ENCODE data around the gene EDC4. TPM values are rescaled to one million over a fixed set of nuclear protein-coding genes. Genes with fewer than 3 reads are reported as not detected.
"Not testable (repeated sequence)": the region's sequence is repeated elsewhere in the genome, so short reads cannot be mapped to it uniquely, and the experiment has no call there.

Gene EDC4
- total RNA-seq, 1 donor from 2014 or later, result 81.1 TPM

DNA sequence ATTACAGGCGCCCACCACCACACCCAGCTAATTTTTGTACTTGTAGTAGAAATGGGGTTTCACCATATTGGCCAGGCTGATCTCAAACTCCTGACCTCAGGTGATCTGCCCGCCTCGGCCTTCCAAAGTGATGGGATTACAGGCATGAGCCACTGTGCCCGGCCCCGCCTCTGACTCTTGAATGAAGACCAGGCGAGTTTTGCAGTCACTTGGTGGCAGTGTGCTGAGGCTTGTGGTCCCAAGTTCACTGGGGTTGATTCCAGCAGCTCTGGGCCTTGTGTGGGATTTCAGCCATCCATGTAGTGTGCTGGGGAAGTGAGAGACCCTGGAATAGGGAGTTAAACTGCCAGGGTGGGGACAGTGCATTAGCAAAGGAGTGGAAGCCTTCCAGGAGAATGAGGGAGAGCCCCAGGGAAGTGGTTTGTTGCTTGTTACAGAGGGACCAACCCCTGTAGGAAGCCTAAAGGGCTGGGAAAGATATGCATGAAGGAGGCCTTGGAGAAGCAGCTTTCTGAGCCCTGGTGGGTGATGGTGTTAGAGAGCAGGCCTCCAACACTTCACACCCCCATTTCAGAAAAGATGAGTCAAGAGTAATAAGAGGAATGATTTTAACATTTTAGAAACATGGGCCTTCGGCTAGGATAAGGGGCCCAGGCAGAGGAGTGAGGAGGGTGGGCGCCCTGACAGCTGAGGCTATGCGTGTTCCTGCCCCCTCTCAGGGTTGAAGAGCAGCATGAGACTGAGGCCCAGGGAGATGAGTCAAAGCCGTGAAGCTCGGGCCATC, 34.7 kb downstream of the EDC4 start:
- TF ChIP-seq, protein P1, sequence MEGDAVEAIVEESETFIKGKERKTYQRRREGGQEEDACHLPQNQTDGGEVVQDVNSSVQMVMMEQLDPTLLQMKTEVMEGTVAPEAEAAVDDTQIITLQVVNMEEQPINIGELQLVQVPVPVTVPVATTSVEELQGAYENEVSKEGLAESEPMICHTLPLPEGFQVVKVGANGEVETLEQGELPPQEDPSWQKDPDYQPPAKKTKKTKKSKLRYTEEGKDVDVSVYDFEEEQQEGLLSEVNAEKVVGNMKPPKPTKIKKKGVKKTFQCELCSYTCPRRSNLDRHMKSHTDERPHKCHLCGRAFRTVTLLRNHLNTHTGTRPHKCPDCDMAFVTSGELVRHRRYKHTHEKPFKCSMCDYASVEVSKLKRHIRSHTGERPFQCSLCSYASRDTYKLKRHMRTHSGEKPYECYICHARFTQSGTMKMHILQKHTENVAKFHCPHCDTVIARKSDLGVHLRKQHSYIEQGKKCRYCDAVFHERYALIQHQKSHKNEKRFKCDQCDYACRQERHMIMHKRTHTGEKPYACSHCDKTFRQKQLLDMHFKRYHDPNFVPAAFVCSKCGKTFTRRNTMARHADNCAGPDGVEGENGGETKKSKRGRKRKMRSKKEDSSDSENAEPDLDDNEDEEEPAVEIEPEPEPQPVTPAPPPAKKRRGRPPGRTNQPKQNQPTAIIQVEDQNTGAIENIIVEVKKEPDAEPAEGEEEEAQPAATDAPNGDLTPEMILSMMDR (conservative IDR thresholded peaks at IDR 0.05), result no peak
- no peak for DNase-seq (ENCODE audit: extremely low spot score, unreplicated experiment)
- no peak overlapping the region for H3K27ac Mint-ChIP-seq
- H3K9me3 Mint-ChIP-seq, result no peaks in the 10 kb centered on the region
- H3K4me3 Mint-ChIP-seq, result no peak overlapping the region
- no peaks in the 10 kb centered on the region for H3K4me1 Mint-ChIP-seq (ENCODE audit: unreplicated experiment)
- peaks cover 4% of the 10 kb centered on the region for H3K36me3 Mint-ChIP-seq
- no peaks in the 10 kb centered on the region for H3K27me3 Mint-ChIP-seq

DNA sequence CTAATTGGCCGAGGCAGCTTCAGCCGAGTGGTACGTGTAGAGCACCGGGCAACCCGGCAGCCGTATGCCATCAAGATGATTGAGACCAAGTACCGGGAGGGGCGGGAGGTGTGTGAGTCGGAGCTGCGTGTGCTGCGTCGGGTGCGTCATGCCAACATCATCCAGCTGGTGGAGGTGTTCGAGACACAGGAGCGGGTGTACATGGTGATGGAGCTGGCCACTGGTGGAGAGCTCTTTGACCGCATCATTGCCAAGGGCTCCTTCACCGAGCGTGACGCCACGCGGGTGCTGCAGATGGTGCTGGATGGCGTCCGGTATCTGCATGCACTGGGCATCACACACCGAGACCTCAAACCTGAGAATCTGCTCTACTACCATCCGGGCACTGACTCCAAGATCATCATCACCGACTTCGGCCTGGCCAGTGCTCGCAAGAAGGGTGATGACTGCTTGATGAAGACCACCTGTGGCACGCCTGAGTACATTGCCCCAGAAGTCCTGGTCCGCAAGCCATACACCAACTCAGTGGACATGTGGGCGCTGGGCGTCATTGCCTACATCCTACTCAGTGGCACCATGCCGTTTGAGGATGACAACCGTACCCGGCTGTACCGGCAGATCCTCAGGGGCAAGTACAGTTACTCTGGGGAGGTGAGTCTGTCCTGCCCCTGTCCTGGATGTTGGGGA, 36.3 kb downstream of the EDC4 start:
- Mint-ChIP-seq H3K4me3 (no peak overlapping the region), H3K9me3 (no peaks in the 10 kb centered on the region), H3K4me1 (ENCODE audit: unreplicated experiment) (no peaks in the 10 kb centered on the region), H3K27me3 (no peaks in the 10 kb centered on the region), H3K27ac (no peak overlapping the region), H3K36me3 (peaks cover 8% of the 10 kb centered on the region)
- no peak for DNase-seq (ENCODE audit: extremely low spot score, unreplicated experiment)
- TF ChIP-seq, protein P1 (conservative IDR thresholded peaks at IDR 0.05), result no peak

DNA sequence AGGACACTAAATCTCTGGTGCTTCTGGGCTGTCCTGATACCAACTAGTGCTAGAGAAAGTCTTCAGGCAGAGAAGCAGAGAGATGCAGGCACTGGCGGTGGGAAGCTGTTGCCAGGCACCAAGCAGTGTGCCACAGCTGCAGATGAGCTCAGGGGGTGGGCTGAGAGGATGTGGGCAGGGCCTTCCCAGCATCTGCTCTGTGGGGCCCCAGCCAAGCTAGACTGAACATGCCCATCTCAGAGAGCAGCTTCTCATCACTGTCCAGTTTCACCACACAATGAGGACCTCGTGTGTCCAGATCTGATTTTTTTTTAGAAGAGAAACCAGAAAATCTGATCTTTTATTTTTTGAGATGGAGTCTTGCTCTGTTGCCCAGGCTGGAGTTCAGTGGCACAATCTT, 37.3 kb downstream of the EDC4 start:
- Mint-ChIP-seq H3K27ac (no peak overlapping the region), H3K4me1 (ENCODE audit: unreplicated experiment) (no peaks in the 10 kb centered on the region), H3K27me3 (no peaks in the 10 kb centered on the region), H3K4me3 (no peak overlapping the region), H3K36me3 (peaks cover 6% of the 10 kb centered on the region), H3K9me3 (no peaks in the 10 kb centered on the region)
- DNase-seq (ENCODE audit: extremely low spot score, unreplicated experiment), result no peak
- TF ChIP-seq, protein P1 (conservative IDR thresholded peaks at IDR 0.05), result no peak

DNA sequence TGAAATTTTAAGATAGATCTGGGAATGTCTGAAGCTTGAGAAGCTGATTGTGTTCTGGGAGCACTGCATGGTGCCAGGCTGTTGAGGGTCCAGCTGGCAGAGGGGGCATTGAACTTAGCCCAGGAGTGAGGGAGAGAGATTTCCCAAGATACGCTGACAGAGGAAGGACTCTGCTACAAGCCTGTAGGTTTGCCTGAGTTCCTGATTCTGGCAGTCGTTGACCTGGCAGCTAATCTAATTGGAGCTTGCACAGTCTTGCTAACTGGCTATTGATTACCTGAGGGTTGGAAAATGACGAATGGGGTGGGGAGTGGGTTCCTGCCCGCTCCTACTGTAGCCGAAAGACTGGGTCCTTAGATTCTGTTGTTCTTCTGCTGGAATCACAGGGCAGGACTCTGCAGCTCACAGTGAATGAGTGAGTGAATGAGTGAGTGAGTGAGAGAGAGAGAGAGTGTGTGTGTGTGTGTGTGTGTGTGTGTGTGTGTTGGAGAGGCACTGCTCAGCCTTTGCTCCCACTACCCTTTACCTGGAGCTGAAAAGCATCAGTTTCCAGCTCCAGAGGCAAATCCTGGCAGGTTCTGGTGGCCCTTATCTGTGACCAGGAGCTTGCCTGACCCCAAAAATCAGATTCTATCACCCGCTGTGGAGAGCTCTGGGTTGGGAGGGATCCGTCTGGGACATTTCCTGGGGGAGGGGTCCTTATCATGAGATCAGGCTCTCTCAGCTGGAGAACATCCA, 42.1 kb downstream of the EDC4 start:
- Mint-ChIP-seq H3K27ac (peak overlapping the region; percentile 52), H3K36me3 (peaks cover 4% of the 10 kb centered on the region), H3K4me1 (ENCODE audit: unreplicated experiment) (peaks cover 4% of the 10 kb centered on the region), H3K27me3 (no peaks in the 10 kb centered on the region), H3K9me3 (no peaks in the 10 kb centered on the region), H3K4me3 (no peak overlapping the region)
- DNase-seq (ENCODE audit: extremely low spot score, unreplicated experiment), result no peak
- TF ChIP-seq, protein P1 (conservative IDR thresholded peaks at IDR 0.05), result no peak

DNA sequence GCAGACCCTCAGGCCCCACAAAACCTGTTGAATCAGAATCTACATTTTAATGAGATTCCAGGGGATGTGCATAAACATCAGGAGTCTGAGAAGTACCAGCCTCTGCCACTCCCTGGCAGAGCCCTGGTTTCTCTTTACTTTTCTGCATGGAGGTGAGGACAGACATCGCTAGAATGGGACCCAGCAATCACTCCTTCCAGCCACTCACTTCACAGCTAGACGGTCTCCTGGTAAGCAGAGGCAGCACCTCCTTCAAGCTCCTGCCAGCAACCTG, 42.6 kb downstream of the EDC4 start:
- not testable (repeated sequence) for H3K9me3 Mint-ChIP-seq; H3K4me1 Mint-ChIP-seq (ENCODE audit: unreplicated experiment); H3K36me3 Mint-ChIP-seq; DNase-seq (ENCODE audit: extremely low spot score, unreplicated experiment); H3K27me3 Mint-ChIP-seq; H3K4me3 Mint-ChIP-seq
- H3K27ac Mint-ChIP-seq, result peak overlapping the region; percentile 58
